Activated T-helper 1 cell treated with anti-CD3 and anti-CD28 coated beads, Interleukin-12 subunit alpha, Interleukin-12 subunit beta, Interleukin-2, Interleukin-4 antibody, amounts not matched to agents 30 ng/mL and 10 ng/mL and 1 ng/mL, durations not matched to agents 14 hours and 24 hours and 36 hours (primary cell): ENCODE measurements around the gene VRK3. TPM values are rescaled to one million over a fixed set of nuclear protein-coding genes. Genes with fewer than 3 reads are reported as not detected.

Experiments
- DNase-seq: peaks from one replicate; pipeline ENCODE4 v3.0.0; 2021; ENCODE audit warnings: low spot score
- H3K27ac Mint-ChIP-seq: one replicate; pipeline ENCODE4 v1.8.0; 2021; ENCODE audit warnings: mild to moderate bottlenecking, mixed read lengths
- H3K27me3 Mint-ChIP-seq: one replicate; pipeline ENCODE4 v1.8.0; 2022; ENCODE audit warnings: mild to moderate bottlenecking, moderate library complexity, mixed read lengths; ENCODE audit not compliant: insufficient read depth
- H3K36me3 Mint-ChIP-seq: one replicate; pipeline ENCODE4 v1.8.0; 2021; ENCODE audit warnings: low read depth, mixed read lengths
- H3K4me1 Mint-ChIP-seq: one replicate; pipeline ENCODE4 v1.8.0; 2021; ENCODE audit warnings: low read depth, mixed read lengths
- H3K4me3 Mint-ChIP-seq: one replicate; pipeline ENCODE4 v1.8.0; 2021; ENCODE audit warnings: mild to moderate bottlenecking, moderate library complexity, mixed read lengths
- H3K9me3 Mint-ChIP-seq: one replicate; pipeline ENCODE4 v1.8.0; 2021; ENCODE audit warnings: mixed read lengths
- intact Hi-C: fragments of 100-400 bp; cut with micrococcal nuclease; formaldehyde crosslinking; loops from one replicate; pipeline ENCODE4 v1.15.1; 2024
- total RNA-seq: library from RNA; stranded (reverse); gene quantifications from 2 replicates; pipeline ENCODE4 v1.2.3, GENCODE V29; 2022

VRK3 gene
- total RNA-seq, 1 donor from 2014 or later = 66.7 TPM

DNA sequence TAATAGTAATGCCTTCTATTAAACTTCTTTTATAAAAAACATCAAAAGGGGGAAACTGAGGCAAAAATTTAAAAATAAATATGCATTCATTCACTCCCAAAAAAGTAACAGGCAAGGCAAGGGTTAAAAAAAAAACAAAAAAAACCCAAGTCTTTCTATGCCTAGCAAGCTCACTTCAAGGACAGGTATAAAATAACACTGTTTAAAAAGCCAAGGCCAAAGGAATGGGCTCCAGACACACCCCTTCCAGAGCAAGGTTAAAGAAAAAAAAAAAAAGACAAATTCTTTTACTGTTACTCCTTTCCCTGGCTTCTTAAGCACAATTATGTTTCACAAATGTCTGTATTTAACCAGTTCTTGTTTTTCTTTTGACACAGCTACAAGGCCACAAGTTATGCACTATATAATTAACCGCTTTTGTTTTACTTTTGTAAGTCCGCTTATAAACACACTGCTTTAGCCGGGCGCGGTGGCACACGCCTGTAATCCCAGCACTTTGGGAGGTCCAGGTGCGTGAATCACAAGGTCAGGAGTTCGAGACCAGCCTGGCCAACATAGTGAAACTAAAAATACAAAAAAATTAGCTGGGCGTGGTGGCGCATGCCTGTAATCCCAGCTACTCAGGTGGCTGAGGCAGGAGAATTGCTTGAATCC is 67.8 kb downstream of the VRK3 start:
- intact Hi-C loops = no loop called here
- no peaks in the 10 kb centered on the region for H3K9me3 Mint-ChIP-seq
- H3K4me1 Mint-ChIP-seq = peaks cover 13% of the 10 kb centered on the region
- no peak overlapping the region for H3K27ac Mint-ChIP-seq
- no peak for DNase-seq
- no peaks in the 10 kb centered on the region for H3K36me3 Mint-ChIP-seq
- peaks cover 9% of the 10 kb centered on the region for H3K27me3 Mint-ChIP-seq
- no peak overlapping the region for H3K4me3 Mint-ChIP-seq

DNA sequence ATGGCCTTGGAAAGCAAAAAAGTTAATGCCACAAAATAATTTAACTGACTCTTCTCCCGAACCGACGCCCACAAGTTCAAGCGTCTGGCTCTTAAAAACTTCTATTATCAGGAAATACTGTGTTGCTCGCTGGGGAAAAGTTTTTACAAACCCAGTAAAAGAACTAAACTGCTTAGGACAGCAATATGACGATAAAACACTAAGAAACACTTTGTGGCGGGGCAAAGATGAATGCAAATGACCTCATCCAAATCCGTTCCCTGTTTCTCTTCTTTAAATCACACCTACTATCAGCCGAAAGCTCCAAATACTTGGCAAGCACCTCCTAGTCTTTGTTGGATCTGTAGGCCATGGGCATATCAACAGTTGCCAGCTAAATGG is 69.1 kb downstream of the VRK3 start:
- Mint-ChIP-seq H3K4me1 (peaks cover 13% of the 10 kb centered on the region), H3K36me3 (no peaks in the 10 kb centered on the region), H3K9me3 (no peaks in the 10 kb centered on the region), H3K4me3 (no peak overlapping the region), H3K27me3 (peaks cover 11% of the 10 kb centered on the region), H3K27ac (no peak overlapping the region)
- intact Hi-C loops = no loop called here
- no peak for DNase-seq

DNA sequence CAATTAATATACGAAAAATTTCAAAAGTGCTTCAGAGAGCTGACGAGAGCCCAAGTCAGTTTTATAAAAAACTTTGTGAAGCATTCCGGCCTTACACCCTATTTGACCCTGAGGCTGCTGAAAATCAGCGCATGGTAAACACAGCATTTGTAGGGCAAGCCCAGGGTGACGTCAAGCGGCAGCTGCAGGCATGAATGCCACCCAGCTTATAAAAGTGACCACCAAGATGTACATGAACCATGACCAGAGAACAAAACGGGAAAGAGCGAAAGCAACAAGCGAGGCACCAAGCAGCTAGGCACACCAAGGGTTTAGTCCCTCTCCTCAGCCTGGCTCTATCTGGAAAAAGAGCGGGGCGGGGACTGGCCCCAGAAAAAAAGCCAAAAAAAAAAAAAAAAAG is 70.2 kb downstream of the VRK3 start:
- no peak overlapping the region for H3K27ac Mint-ChIP-seq
- peaks cover 11% of the 10 kb centered on the region for H3K27me3 Mint-ChIP-seq
- H3K9me3 Mint-ChIP-seq = no peaks in the 10 kb centered on the region

DNA sequence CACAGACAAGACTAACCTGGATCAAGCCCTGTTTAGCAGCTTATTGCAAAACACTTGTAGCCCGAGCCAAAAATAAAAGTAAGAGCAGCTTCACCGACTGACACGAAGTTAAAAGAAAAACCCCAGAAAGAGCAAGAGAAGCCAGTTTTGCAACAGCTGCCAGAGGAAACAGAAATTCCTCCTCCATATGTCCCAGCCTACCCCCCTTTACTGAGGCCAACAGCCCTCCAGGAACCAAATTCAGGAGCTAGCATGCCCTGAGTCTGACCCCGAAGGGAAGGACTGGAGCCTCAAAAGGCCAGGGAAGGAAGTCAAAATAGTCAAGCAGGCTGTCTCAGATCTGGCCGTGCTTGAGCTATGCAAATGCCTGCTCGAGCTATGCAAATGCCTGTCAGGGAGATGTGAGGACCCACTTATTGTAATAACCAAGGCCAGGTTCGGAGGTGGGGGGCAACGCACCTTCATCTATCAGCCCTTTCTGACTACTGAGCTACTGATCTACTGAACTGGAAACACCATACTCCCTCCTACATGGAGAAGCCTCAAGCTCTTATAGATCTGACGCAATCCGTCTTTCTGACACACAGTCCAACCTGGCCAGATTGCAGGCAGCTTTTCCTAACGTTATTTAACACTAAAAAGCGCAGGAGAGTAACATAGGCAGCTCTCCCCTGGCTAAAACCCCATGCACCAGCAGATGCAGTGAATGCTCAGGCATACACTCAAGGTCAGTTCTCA is 70.9 kb downstream of the VRK3 start:
- no peak for DNase-seq
- Mint-ChIP-seq H3K36me3 (no peaks in the 10 kb centered on the region), H3K27ac (no peak overlapping the region), H3K4me1 (peaks cover 13% of the 10 kb centered on the region), H3K4me3 (no peak overlapping the region), H3K27me3 (peaks cover 11% of the 10 kb centered on the region), H3K9me3 (no peaks in the 10 kb centered on the region)
- intact Hi-C loops = no loop called here

More for the DNA sequence above, 70.2 kb downstream of the VRK3 start:
- no peak for DNase-seq
- intact Hi-C loops = no loop called here
- peaks cover 13% of the 10 kb centered on the region for H3K4me1 Mint-ChIP-seq
- H3K4me3 Mint-ChIP-seq = no peak overlapping the region
- H3K36me3 Mint-ChIP-seq = no peaks in the 10 kb centered on the region

DNA sequence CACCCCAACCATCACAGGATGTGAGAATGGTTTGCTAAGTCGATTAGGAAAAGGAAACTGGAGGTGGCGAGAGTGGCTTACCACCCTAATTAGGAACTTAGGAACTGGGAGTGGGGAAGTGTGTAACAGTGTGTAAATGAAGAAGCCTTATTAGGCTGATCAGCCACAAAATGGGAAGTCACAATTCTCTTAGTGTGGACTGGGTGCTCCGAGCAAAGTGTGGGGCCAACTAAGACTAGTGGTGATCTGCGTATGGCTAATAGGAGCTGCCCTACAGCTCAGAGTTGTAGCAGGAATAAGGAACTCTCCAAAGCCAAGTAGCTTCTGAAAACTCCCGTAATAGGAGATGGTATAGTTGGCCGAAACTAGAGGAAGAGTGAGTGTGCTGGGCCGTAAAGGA is 71.8 kb downstream of the VRK3 start:
- Mint-ChIP-seq H3K27ac (no peak overlapping the region), H3K4me3 (no peak overlapping the region), H3K27me3 (peaks cover 11% of the 10 kb centered on the region), H3K36me3 (no peaks in the 10 kb centered on the region), H3K4me1 (peaks cover 13% of the 10 kb centered on the region), H3K9me3 (no peaks in the 10 kb centered on the region)
- intact Hi-C loops = no loop called here
- no peak for DNase-seq

DNA sequence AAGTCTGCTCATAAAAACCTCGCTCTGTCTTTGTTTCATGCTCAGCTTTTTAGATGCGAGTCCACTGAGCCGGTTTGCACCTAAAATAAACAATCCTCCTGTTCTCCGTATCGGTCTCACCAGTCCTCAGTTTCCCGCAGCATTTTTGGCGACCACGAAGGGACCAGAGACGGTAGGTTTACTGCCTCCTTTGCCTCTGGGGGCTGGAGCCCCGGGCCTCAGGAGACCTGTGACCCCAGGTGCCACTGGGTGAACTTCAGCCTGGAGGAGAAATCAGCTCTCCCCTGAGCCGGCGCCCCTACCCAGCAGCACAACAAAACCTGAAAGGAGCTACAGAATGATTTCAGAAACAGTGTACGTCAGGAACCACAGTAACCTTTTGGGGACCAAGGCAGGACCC is 72.3 kb downstream of the VRK3 start:
- DNase-seq = no peak
- Mint-ChIP-seq H3K36me3 (no peaks in the 10 kb centered on the region), H3K4me1 (peaks cover 13% of the 10 kb centered on the region), H3K27me3 (peaks cover 11% of the 10 kb centered on the region), H3K4me3 (no peak overlapping the region), H3K27ac (no peak overlapping the region), H3K9me3 (no peaks in the 10 kb centered on the region)
- intact Hi-C loops = no loop called here

DNA sequence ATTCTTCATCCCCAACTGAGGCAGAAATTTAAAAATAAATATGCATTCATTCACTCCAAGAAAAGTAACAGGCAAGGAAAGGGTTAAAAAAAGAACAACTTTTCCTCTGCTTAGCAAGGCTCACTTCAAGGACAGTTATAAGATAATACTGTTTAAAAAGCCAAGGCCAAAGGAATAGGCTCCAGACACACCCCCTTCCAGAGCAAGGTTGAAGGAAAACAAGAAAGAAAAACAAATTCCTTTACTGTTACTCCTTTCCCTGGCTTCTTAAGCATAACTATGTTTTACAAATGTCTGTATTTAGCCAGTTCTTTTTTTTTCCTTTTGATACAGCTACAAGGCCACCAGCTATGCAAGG is 72.7 kb downstream of the VRK3 start:
- H3K27ac Mint-ChIP-seq = no peak overlapping the region
- no peaks in the 10 kb centered on the region for H3K36me3 Mint-ChIP-seq
- H3K27me3 Mint-ChIP-seq = peaks cover 11% of the 10 kb centered on the region
- DNase-seq = no peak
- no peaks in the 10 kb centered on the region for H3K9me3 Mint-ChIP-seq
- H3K4me3 Mint-ChIP-seq = no peak overlapping the region
- intact Hi-C loops = no loop called here
- peaks cover 13% of the 10 kb centered on the region for H3K4me1 Mint-ChIP-seq

DNA sequence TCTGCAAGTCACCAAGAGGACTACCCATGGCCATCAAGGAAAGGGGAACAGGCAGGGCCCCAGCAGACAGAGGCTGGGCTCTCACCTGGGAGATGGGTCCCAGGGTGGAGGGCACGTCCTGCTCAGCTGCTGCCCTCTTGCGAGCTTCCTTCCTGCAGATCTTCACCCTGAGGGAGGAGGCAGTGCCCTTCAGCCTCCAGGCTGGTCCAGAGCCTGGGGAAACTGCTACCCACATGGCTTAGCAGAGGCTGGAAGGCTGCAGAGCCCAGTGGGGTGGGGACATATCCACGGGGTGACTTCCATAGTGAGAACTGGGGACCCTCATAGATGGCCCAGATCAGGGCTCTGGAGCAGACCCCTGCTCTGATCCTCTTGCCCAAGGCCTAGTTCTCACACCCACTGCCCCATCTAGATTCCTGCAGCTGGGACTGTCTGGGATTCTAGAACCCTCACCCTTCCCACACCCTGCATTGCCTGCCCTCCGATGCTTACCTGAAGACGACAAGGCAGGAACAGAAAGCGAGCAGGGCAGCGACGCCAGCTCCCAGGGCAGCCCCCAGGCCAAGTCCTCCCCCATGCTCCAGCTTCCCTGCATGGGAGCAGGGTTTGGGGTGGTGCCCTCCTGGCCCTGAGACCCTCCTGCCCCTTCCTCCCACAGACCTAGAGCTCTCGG is 73.2 kb downstream of the VRK3 start:
- no peaks in the 10 kb centered on the region for H3K9me3 Mint-ChIP-seq
- no peak overlapping the region for H3K27ac Mint-ChIP-seq
- intact Hi-C loops = no loop called here
- no peaks in the 10 kb centered on the region for H3K36me3 Mint-ChIP-seq
- H3K4me1 Mint-ChIP-seq = peaks cover 13% of the 10 kb centered on the region
- no peak overlapping the region for H3K4me3 Mint-ChIP-seq
- DNase-seq = no peak
- peaks cover 11% of the 10 kb centered on the region for H3K27me3 Mint-ChIP-seq

DNA sequence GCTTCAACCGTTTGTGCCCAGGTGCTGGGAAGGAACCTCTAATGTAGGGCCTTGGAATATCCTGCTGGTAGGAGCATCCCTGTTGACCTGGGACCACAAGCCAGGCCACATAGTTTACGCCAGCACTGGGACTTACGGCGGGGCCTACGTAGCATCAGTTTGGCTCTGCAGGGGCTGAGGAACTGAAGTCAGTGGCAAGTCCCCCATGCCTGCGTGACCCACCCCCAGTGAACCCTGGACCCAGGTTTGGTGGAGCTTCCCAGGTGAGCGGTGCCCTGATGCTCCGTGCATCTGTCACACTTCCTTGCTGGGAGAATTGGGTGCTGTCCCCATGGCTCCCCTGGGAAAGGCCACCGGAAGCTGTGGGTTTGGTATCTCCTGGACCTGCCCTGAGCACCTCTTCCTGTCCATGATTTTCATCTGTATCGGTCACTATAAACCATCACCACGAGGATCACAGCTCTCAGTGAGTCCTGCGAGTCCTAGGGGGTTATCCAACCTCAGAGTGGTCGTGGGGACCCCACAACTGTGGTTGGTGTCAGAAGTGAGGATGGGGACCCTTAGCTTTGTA is 74.1 kb downstream of the VRK3 start:
- H3K4me1 Mint-ChIP-seq = peaks cover 13% of the 10 kb centered on the region
- no peak for DNase-seq
- no peak overlapping the region for H3K4me3 Mint-ChIP-seq
- H3K27me3 Mint-ChIP-seq = peaks cover 11% of the 10 kb centered on the region
- no peak overlapping the region for H3K27ac Mint-ChIP-seq
- H3K9me3 Mint-ChIP-seq = no peaks in the 10 kb centered on the region
- H3K36me3 Mint-ChIP-seq = no peaks in the 10 kb centered on the region
- intact Hi-C loops = no loop called here

DNA sequence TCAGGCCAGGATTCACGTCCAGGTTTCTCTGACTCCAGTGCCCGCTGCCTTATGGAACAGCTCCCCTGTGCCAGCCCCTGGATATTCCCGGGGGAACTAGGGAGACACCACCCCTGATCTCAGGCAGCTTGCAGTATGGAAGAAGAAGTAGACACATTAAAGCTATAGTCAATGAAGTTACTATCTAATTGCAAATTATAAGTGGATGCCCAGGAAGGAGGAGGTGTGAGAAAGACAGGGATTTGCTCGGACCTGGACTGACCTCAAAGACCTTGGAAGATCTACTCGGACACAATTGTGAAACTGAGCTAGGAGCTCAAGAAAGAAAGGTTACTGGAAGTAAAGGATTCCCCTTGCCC is 74.6 kb downstream of the VRK3 start:
- Mint-ChIP-seq H3K36me3 (no peaks in the 10 kb centered on the region), H3K4me3 (no peak overlapping the region), H3K4me1 (peaks cover 13% of the 10 kb centered on the region), H3K27ac (no peak overlapping the region), H3K9me3 (no peaks in the 10 kb centered on the region), H3K27me3 (peaks cover 11% of the 10 kb centered on the region)
- no peak for DNase-seq
- intact Hi-C loops = no loop called here

DNA sequence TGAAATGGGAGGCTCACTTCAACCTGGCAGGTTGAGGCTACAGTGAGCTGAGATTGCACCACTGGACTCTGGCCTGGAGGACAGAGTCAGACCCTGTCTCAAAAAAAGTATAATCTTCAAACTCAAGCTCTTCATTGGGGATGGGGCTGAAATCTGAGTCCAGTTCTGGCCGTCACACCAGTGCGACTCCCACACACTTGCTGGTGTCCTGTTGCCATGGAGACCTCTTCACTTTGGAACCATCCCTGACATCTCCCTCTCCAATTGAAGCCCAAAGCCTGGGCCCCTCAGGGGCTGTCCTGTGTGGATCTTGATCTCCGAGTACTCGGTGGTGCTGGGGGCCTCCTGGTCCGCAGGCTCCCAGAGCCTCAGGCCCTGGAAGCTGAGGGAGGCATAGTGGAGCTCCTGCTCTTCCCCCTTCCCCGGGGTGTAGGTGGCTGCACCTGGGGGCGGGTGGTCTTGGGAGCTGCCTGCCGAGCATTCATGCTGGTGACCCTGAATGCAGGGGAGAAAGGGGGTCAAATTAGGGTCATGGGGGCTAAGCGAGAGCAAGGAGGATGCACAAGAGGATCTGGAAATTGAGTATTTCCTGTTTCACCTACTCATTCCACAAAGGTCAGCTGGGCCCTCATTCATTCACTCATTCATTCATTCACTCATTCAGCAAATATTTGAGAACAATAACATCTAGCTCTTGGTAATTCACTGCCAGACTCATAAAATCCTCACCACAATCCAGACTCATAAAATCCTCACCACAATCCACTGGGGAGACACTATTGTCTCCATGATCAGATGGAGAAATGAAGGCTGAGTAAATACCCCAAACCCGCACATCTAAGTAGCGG is 75.2 kb downstream of the VRK3 start:
- H3K4me3 Mint-ChIP-seq = no peak overlapping the region
- peaks cover 4% of the 10 kb centered on the region for H3K9me3 Mint-ChIP-seq
- DNase-seq = no peak
- no peak overlapping the region for H3K27ac Mint-ChIP-seq
- H3K4me1 Mint-ChIP-seq = peaks cover 13% of the 10 kb centered on the region
- peaks cover 11% of the 10 kb centered on the region for H3K27me3 Mint-ChIP-seq
- H3K36me3 Mint-ChIP-seq = no peaks in the 10 kb centered on the region
- intact Hi-C loops = no loop called here

DNA sequence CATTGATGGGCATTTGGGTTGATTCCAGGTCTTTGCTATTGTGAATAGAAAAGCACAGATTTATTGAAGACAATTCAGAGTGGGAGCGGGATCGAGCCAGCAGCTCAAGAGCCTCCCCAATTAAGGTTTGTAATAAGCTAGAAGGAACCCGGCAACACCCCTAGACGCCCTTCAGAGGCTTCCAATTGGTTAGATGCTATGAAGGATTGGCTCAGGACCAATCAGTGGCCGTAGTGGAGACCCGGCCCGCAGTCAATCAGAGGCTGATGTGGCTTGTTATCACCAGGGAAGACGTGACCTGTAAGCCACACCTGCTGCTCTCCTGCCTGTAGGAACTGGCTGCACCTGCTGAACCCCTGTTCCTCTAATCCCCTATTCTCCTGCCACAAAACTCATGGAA is 78.8 kb downstream of the VRK3 start:
- Mint-ChIP-seq H3K4me3 (no peak overlapping the region), H3K27ac (no peak overlapping the region), H3K4me1 (no peaks in the 10 kb centered on the region), H3K9me3 (peaks cover 4% of the 10 kb centered on the region), H3K27me3 (peaks cover 13% of the 10 kb centered on the region), H3K36me3 (no peaks in the 10 kb centered on the region)
- DNase-seq = no peak
- intact Hi-C loops = no loop called here
